Measurements from ENCODE around the gene ARHGAP10. TPM values are rescaled to one million over a fixed set of nuclear protein-coding genes. Genes with fewer than 3 reads are reported as not detected.

The ARHGAP10 gene
- total RNA-seq, 1 experiment from 2014 or later, result 9.0 TPM

- Histone ChIP-seq H4K20me1 (ENCODE audit: low read length) (no peaks in the 10 kb centered on the region), H2AFZ (ENCODE audit: low read length) (no peak overlapping the region), H3K4me2 (ENCODE audit: low read length) (no peak overlapping the region), H3K9ac (ENCODE audit: low read length) (no peak overlapping the region), H3K4me1 (ENCODE audit: insufficient read depth, low read length) (no peaks in the 10 kb centered on the region), H3K9me2 (replicated peaks; ENCODE audit: low read length) (no peaks in the 10 kb centered on the region), H3K4me3 (ENCODE audit: low read length) (no peak overlapping the region), H3K9me3 (ENCODE audit: low read length) (no peaks in the 10 kb centered on the region), H3K36me3 (ENCODE audit: low read depth, low read length) (no peaks in the 10 kb centered on the region), H3F3A (ENCODE audit: low read length, unreplicated experiment) (no peaks in the 10 kb centered on the region), H3K27ac (ENCODE audit: low read length) (no peak overlapping the region), H3K79me2 (ENCODE audit: low read length) (no peaks in the 10 kb centered on the region), H3K27me3 (ENCODE audit: low read length) (no peaks in the 10 kb centered on the region)
- CTCF ChIA-PET, result no interaction called here
- DNase-seq (no peak), ATAC-seq (no peak)
- intact Hi-C loops (cut with micrococcal nuclease), result no loop called here
- BruUV-seq (replicated peaks), result no TSS peak
- TF ChIP-seq EZH2 (IDR thresholded peaks at IDR 0.05; ENCODE audit: low read length, unreplicated experiment) (no peak), EZH2phosphoT487 (IDR thresholded peaks at IDR 0.05; ENCODE audit: borderline replicate concordance, low read length) (no peak), CTCF (conservative IDR thresholded peaks at IDR 0.05; ENCODE audit: low read depth, low read length) (no peak)
- POLR2A ChIA-PET (ENCODE audit: unreplicated experiment), result no interaction called here
Observed at GRCh38 chr4:147950261-147950660, 218.4 kb downstream of the ARHGAP10 start.

- Histone ChIP-seq H3K4me1 (ENCODE audit: insufficient read depth, low read length) (no peaks in the 10 kb centered on the region), H4K20me1 (ENCODE audit: low read length) (no peaks in the 10 kb centered on the region), H3K36me3 (ENCODE audit: low read depth, low read length) (no peaks in the 10 kb centered on the region), H2AFZ (ENCODE audit: low read length) (no peak overlapping the region), H3K9ac (ENCODE audit: low read length) (no peak overlapping the region), H3K4me2 (ENCODE audit: low read length) (no peak overlapping the region), H3K79me2 (ENCODE audit: low read length) (no peaks in the 10 kb centered on the region), H3K9me2 (replicated peaks; ENCODE audit: low read length) (no peaks in the 10 kb centered on the region), H3K4me3 (ENCODE audit: low read length) (no peak overlapping the region), H3K27ac (ENCODE audit: low read length) (no peak overlapping the region), H3K27me3 (ENCODE audit: low read length) (no peaks in the 10 kb centered on the region), H3K9me3 (ENCODE audit: low read length) (no peaks in the 10 kb centered on the region), H3F3A (ENCODE audit: low read length, unreplicated experiment) (no peaks in the 10 kb centered on the region)
- intact Hi-C loops (cut with micrococcal nuclease), result no loop called here
- ChIA-PET CTCF (no interaction called here), POLR2A (ENCODE audit: unreplicated experiment) (no interaction called here)
- DNase-seq (no peak), ATAC-seq (no peak)
- BruUV-seq (replicated peaks), result no TSS peak
- TF ChIP-seq CTCF (conservative IDR thresholded peaks at IDR 0.05; ENCODE audit: low read depth, low read length) (no peak), EZH2 (IDR thresholded peaks at IDR 0.05; ENCODE audit: low read length, unreplicated experiment) (no peak), EZH2phosphoT487 (IDR thresholded peaks at IDR 0.05; ENCODE audit: borderline replicate concordance, low read length) (no peak)
Observed at GRCh38 chr4:147950841-147951240, 219.0 kb downstream of the ARHGAP10 start.

- Histone ChIP-seq H3K27ac (ENCODE audit: low read length) (no peak overlapping the region), H3K4me1 (ENCODE audit: insufficient read depth, low read length) (no peaks in the 10 kb centered on the region), H3K9ac (ENCODE audit: low read length) (no peak overlapping the region), H3K9me2 (replicated peaks; ENCODE audit: low read length) (no peaks in the 10 kb centered on the region), H3K36me3 (ENCODE audit: low read depth, low read length) (no peaks in the 10 kb centered on the region), H3K79me2 (ENCODE audit: low read length) (no peaks in the 10 kb centered on the region), H3K4me3 (ENCODE audit: low read length) (no peak overlapping the region), H3K27me3 (ENCODE audit: low read length) (no peaks in the 10 kb centered on the region), H3F3A (ENCODE audit: low read length, unreplicated experiment) (no peaks in the 10 kb centered on the region), H3K4me2 (ENCODE audit: low read length) (no peak overlapping the region), H3K9me3 (ENCODE audit: low read length) (no peaks in the 10 kb centered on the region), H2AFZ (ENCODE audit: low read length) (no peak overlapping the region), H4K20me1 (ENCODE audit: low read length) (no peaks in the 10 kb centered on the region)
- no peak for ATAC-seq
- POLR2A ChIA-PET (ENCODE audit: unreplicated experiment), result no interaction called here
- no TSS peak for BruUV-seq (replicated peaks)
- CTCF ChIA-PET, result no interaction called here
- intact Hi-C loops (cut with micrococcal nuclease), result no loop called here
- TF ChIP-seq CTCF (conservative IDR thresholded peaks at IDR 0.05; ENCODE audit: low read depth, low read length) (no peak), EZH2phosphoT487 (IDR thresholded peaks at IDR 0.05; ENCODE audit: borderline replicate concordance, low read length) (no peak), EZH2 (IDR thresholded peaks at IDR 0.05; ENCODE audit: low read length, unreplicated experiment) (no peak)
- DNase-seq, result no peak
Observed at GRCh38 chr4:147954850-147955249, 223.0 kb downstream of the ARHGAP10 start.
